ENCODE results near the gene TLE3. TPM values are rescaled to one million over a fixed set of nuclear protein-coding genes. Genes with fewer than 3 reads are reported as not detected.
A peak's percentile ranks its signal among the peaks of the same experiment; 100 is the strongest.

The TLE3 gene
- total and polyA plus RNA-seq, 7 donors: 16.8 to 82.0 (median 49.5) TPM

DNA sequence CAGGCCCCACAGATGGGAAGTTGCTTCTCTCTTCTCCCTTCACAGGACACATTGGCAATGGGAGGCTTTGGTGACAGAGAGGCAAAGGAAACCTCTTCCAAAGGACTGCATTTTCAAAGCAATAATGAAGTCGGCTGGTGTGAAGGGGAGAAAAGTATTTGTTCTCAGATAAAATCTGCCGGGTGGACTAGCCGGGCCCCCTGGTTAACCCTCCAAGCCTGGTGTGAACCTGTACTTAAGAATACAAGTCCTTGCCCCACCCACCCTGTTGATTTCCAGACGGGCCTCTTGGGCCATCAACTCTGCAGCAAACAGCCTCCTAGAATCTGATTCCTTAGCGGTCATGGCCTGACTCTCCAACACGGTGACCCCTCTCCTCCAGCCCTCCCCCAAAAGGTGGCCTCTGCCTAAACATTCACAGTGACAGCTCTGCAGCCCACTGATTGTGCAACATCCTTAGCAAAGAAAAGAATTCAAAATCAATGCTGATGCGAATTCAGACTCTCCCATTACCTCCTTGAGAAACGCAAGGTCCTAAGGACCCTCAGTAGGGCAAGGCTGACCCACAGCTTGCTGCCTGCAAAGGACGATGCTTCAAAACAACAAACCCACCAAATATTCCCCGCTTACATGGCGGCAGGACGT lies 9.9 kb downstream of the TLE3 start:
- no peak overlapping the region for H3K4me3 ChIP-seq
- H3K27me3 ChIP-seq: no peaks in the 10 kb centered on the region
- TF ChIP-seq POLR2AphosphoS5 (IDR thresholded peaks at IDR 0.05): no peak
- no peak for TF ChIP-seq POLR2A (IDR thresholded peaks at IDR 0.05)
- no peak for TF ChIP-seq EP300 (IDR thresholded peaks at IDR 0.05)
- TF ChIP-seq, protein P1, sequence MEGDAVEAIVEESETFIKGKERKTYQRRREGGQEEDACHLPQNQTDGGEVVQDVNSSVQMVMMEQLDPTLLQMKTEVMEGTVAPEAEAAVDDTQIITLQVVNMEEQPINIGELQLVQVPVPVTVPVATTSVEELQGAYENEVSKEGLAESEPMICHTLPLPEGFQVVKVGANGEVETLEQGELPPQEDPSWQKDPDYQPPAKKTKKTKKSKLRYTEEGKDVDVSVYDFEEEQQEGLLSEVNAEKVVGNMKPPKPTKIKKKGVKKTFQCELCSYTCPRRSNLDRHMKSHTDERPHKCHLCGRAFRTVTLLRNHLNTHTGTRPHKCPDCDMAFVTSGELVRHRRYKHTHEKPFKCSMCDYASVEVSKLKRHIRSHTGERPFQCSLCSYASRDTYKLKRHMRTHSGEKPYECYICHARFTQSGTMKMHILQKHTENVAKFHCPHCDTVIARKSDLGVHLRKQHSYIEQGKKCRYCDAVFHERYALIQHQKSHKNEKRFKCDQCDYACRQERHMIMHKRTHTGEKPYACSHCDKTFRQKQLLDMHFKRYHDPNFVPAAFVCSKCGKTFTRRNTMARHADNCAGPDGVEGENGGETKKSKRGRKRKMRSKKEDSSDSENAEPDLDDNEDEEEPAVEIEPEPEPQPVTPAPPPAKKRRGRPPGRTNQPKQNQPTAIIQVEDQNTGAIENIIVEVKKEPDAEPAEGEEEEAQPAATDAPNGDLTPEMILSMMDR (IDR thresholded peaks at IDR 0.05): no peak
- H3K4me1 ChIP-seq: peaks cover 0 to 84% (median 65%) of the 10 kb centered on the region in 4 donors
- 81 to 84% methylated on average over 12 of the region's 12 CpGs for WGBS, 2 donors
- H3K9me3 ChIP-seq: no peaks in the 10 kb centered on the region
- intact Hi-C loops (cut with DNase I): no loop called here
- H3K36me3 ChIP-seq: peaks cover 0 to 39% (median 11%) of the 10 kb centered on the region in 4 donors
- H3K27ac ChIP-seq: peak overlapping the region; percentile 43 to 99 (median 82)
- DNase-seq: no peak

DNA sequence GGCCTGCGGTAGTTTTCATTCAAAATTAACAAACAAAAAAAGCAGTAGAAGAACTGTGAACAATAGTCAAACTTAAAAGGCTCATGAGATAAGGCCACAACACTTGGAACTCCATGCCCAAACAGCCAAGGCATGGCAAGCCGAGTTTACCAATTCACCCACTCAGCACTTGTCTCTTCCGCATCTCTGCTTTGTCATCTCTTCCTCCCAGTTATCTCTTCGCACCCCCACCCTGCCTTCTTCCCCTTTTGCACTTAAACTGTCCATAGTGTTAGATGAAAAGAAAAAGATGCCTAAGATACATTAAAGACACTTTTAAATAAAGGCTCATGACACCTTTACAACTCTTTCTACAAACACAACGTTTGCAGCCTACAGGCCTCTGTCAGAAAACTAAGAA lies 11.1 kb downstream of the TLE3 start:
- peaks cover 2 to 51% (median 17%) of the 10 kb centered on the region in 4 donors for H3K36me3 ChIP-seq
- intact Hi-C loops (cut with DNase I): no loop called here
- H3K9me3 ChIP-seq: no peaks in the 10 kb centered on the region
- peaks cover 0 to 72% (median 55%) of the 10 kb centered on the region in 4 donors for H3K4me1 ChIP-seq
- H3K27me3 ChIP-seq: no peaks in the 10 kb centered on the region
- no peak overlapping the region for H3K4me3 ChIP-seq
- no peak for DNase-seq
- WGBS, 2 donors: 60 to 76% methylated on average over 5 of the region's 5 CpGs
- TF ChIP-seq POLR2AphosphoS5 (IDR thresholded peaks at IDR 0.05) (no peak), POLR2A (IDR thresholded peaks at IDR 0.05) (no peak), EP300 (IDR thresholded peaks at IDR 0.05) (no peak)
- TF ChIP-seq, protein P1 (IDR thresholded peaks at IDR 0.05): no peak
- peak overlapping the region in 1 of 4 donors; percentile 99 for H3K27ac ChIP-seq

DNA sequence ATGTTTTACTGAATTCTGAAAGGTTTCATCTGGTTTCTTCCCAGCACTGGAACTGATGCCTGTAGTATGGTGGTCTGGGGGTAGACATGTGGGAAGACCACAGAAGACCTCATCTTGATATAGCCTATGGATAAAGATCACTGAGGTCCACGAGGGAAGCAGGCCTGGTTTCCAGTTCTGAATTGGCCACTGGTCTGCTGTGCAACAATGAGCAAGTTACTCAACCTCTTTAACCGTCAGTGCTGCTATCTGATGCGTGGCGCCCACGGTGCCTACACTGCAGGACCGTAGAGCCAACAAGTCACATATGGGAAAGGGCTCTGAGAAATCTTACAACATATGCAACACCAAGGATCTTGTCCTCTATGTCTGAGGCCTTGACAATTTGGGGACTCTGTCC lies 13.3 kb downstream of the TLE3 start:
- Histone ChIP-seq H3K36me3 (peaks cover 7 to 62% (median 20%) of the 10 kb centered on the region in 4 donors), H3K4me3 (no peak overlapping the region), H3K4me1 (peaks cover 0 to 61% (median 37%) of the 10 kb centered on the region in 4 donors), H3K9me3 (no peaks in the 10 kb centered on the region), H3K27me3 (no peaks in the 10 kb centered on the region), H3K27ac (no peak overlapping the region)
- intact Hi-C loops (cut with DNase I): no loop called here
- TF ChIP-seq POLR2AphosphoS5 (IDR thresholded peaks at IDR 0.05) (no peak), EP300 (IDR thresholded peaks at IDR 0.05) (no peak), POLR2A (IDR thresholded peaks at IDR 0.05) (no peak)
- TF ChIP-seq, protein P1 (IDR thresholded peaks at IDR 0.05): no peak
- 84 to 89% methylated on average over 6 of the region's 6 CpGs for WGBS, 2 donors
- DNase-seq: no peak

DNA sequence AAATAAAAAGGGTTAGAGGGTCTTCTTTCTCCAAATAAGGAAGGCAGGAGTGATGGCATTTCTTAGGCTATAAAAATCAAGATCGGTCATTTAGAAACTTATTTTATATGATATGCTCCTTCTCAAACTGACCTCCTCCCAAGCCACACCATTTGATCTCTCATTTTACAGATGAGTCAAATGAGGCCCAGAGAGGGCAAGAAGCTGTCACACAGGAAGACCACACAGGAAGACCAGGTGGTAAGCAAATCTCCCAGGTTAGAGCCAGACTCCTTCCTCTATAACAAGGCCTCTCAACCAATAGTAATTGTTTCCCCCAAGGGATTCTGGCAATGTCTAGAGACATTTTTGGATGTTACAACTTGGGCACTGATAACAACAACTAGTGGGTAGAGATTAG lies 13.8 kb downstream of the TLE3 start:
- peaks cover 0 to 61% (median 37%) of the 10 kb centered on the region in 4 donors for H3K4me1 ChIP-seq
- peak overlapping the region in 1 of 4 donors; percentile 32 for H3K27ac ChIP-seq
- intact Hi-C loops (cut with DNase I): no loop called here
- no peak for DNase-seq
- no peak overlapping the region for H3K4me3 ChIP-seq
- no peaks in the 10 kb centered on the region for H3K9me3 ChIP-seq
- H3K27me3 ChIP-seq: no peaks in the 10 kb centered on the region
- H3K36me3 ChIP-seq: peaks cover 7 to 62% (median 20%) of the 10 kb centered on the region in 4 donors
- no peak for TF ChIP-seq EP300 (IDR thresholded peaks at IDR 0.05)
- TF ChIP-seq, protein P1 (IDR thresholded peaks at IDR 0.05): no peak
- no peak for TF ChIP-seq POLR2AphosphoS5 (IDR thresholded peaks at IDR 0.05)
- TF ChIP-seq POLR2A (IDR thresholded peaks at IDR 0.05): no peak
- 87 to 89% methylated on average over 1 of the region's 1 CpG for WGBS, 2 donors
